Kidney epithelial cell (primary cell): ENCODE data around the gene IQCH. TPM values are rescaled to one million over a fixed set of nuclear protein-coding genes. Genes with fewer than 3 reads are reported as not detected.

Source experiments
- DNase-seq: peaks from one replicate; pipeline ENCODE4 v3.0.0-alpha.2; 2010; ENCODE audit warnings: low read depth
- H3K27me3 ChIP-seq: 2 replicates; pipeline ENCODE4 v1.6.0; 2011; ENCODE audit warnings: low read length; ENCODE audit not compliant: control insufficient read depth, insufficient read depth
- H3K36me3 ChIP-seq: 2 replicates; pipeline ENCODE4 v1.5.1; 2011; ENCODE audit warnings: low read length; ENCODE audit not compliant: control insufficient read depth, insufficient read depth
- H3K4me3 ChIP-seq: 2 replicates; pipeline ENCODE4 v1.5.1; 2011; ENCODE audit warnings: low read depth, mild to moderate bottlenecking, control low read depth, low read length
- total RNA-seq: library from RNA; depleted of rRNA; stranded (reverse); fragments of >200 nt; gene quantifications from 2 replicates; pipeline ENCODE4 v1.2.3, GENCODE V29; 2015
- TF ChIP-seq, protein P1 (sequence below): IDR thresholded peaks from 2 replicates; pipeline ENCODE4 v1.5.1; 2011; ENCODE audit warnings: mild to moderate bottlenecking, moderate library complexity, low read length, control low read depth, inconsistent platforms; ENCODE audit not compliant: insufficient read depth, poor library complexity, severe bottlenecking

IQCH gene
- total RNA-seq, 1 donor from 2014 or later = 6.3 TPM

DNA sequence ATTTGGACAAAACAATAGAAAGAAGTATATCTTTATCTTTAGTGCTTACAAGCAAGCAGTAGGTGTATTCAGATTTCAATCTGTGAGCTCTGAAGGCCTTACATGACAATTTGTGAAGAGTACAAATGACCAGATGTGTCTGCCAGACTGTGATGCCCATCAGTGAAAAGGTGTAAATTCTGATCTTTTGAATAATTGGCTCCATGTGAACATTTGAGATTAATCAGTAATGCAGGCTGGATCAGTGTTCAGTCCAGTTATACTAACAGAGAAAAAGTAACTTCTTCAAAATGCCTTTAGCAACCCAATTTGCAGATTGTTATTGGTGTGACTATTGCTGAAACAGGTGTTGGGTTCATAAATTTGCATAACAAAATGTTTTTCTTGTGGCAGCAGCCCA lies 5.2 kb downstream of the IQCH start:
- TF ChIP-seq, protein P1, sequence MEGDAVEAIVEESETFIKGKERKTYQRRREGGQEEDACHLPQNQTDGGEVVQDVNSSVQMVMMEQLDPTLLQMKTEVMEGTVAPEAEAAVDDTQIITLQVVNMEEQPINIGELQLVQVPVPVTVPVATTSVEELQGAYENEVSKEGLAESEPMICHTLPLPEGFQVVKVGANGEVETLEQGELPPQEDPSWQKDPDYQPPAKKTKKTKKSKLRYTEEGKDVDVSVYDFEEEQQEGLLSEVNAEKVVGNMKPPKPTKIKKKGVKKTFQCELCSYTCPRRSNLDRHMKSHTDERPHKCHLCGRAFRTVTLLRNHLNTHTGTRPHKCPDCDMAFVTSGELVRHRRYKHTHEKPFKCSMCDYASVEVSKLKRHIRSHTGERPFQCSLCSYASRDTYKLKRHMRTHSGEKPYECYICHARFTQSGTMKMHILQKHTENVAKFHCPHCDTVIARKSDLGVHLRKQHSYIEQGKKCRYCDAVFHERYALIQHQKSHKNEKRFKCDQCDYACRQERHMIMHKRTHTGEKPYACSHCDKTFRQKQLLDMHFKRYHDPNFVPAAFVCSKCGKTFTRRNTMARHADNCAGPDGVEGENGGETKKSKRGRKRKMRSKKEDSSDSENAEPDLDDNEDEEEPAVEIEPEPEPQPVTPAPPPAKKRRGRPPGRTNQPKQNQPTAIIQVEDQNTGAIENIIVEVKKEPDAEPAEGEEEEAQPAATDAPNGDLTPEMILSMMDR = no peak
- Histone ChIP-seq H3K27me3 (no peaks in the 10 kb centered on the region), H3K36me3 (no peaks in the 10 kb centered on the region), H3K4me3 (no peak overlapping the region)
- DNase-seq = no peak

GRCh38 chr15:67266870-67267269 lies 12.3 kb downstream of the IQCH start:
- no peaks in the 10 kb centered on the region for H3K27me3 ChIP-seq
- H3K4me3 ChIP-seq = no peak overlapping the region
- TF ChIP-seq, protein P1 = no peak
- H3K36me3 ChIP-seq = no peaks in the 10 kb centered on the region
- no peak for DNase-seq

DNA sequence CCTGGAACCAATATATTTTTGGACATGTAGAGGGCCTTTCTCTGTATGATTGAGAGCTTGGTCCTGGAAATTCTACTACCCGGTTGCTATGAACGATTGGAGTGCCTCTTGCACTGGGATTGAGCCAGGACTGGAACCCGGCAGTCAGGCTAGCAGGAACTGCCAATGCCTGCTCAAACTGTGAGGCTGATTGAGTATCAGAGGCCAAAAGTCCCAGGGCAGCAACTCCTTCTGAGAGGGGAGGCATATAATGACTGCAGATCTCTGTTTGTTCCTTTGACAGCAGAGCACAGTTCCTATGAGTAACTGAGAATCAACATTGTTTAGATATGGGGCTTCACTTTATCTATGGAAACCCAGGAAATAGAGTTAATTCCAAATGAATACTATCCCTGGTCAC lies 12.9 kb downstream of the IQCH start:
- TF ChIP-seq, protein P1 = no peak
- no peak for DNase-seq
- Histone ChIP-seq H3K4me3 (no peak overlapping the region), H3K27me3 (no peaks in the 10 kb centered on the region), H3K36me3 (no peaks in the 10 kb centered on the region)

DNA sequence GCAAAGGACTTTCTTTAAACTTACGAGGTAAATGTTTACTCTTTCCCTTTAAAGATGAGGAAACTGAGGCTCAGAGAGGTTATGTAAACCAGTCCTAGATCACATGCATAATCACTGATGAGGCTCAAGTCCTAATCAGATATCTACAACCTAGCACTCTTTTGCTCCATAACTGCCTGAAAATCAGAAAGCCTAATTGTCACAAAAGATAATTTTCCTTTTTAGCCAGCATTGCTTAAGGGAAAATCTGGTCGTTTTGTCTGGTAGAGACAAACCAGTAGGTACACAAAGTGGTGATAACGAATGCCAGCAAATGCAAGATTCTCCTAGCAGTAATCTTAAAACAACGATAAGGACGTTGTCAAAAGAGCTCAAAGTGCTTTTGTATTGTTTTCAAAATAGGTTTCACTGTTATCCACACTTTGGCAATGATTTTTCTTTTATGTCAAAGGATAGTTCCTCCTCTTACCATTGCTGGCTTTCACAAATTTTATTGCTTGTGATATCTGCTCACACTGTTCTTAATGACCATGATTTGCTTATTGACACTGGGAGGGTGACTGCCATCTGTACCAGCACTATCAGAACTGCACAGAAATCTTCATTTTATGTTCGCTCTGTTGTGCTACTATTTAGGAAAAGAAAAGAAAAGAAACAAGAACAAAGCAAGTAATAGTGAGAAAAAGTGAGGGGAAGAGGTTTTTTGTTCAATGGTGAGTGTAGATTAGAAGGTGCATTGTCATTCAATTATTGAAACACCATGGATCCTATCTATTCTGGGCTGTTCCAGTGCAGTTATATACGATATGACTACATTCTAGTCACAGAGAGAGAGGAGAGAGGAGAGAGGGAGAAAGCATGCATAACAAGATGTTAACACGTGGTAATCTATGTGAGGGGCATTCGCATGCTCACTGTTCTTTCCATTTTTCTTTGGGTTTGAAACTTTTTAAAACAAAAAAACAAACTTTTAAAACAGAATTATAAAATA lies 13.7 kb downstream of the IQCH start:
- no peak for DNase-seq
- Histone ChIP-seq H3K27me3 (no peaks in the 10 kb centered on the region), H3K4me3 (no peak overlapping the region), H3K36me3 (no peaks in the 10 kb centered on the region)
- TF ChIP-seq, protein P1 = no peak

DNA sequence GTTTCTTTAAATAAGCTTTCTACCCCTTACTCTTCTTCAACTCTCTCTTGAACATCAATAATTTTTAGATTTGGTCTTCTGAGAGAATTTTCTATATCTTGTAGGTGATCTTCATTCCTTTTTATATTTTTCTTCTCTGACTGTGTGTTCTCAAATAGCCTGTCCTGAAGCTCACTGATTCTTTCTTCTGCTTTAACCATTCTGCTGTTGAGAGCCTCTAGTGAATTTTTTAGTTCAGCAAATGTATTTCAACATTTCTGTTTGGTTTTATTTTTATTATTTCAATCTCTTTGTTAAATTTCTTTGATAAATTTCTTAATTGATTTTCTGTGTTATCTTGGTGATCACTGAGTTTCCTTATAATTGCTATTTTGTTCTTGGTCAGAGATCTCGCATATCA lies 19.6 kb downstream of the IQCH start:
- Histone ChIP-seq H3K4me3 (no peak overlapping the region), H3K36me3 (no peaks in the 10 kb centered on the region), H3K27me3 (no peaks in the 10 kb centered on the region)
- TF ChIP-seq, protein P1 = no peak
- DNase-seq = no peak
